Activated B cell treated with CpG ODN at 0.5 μM for 24 hours (primary cell): Measurements from ENCODE around the gene B4GALT4. TPM values are rescaled to one million over a fixed set of nuclear protein-coding genes. Genes with fewer than 3 reads are reported as not detected.
"Not testable (repeated sequence)": the region's sequence is repeated elsewhere in the genome, so short reads cannot be mapped to it uniquely, and the experiment has no call there.

Experiments used
- ATAC-seq: fragments of 200-7000 bp; cut with Tn5 transposase; one replicate; pipeline ENCODE4 v1.10.0; 2021; ENCODE audit warnings: low read depth, mild to moderate bottlenecking, moderate library complexity
- CTCF ChIA-PET: fragments of 350-600 bp; sonication (Branson Sonifier 250); formaldehyde crosslinking; loops from one replicate; lab custom pipeline; 2021; ENCODE audit warnings: antibody characterized with exemption; lab: Charles Lee
- POLR2A ChIA-PET: fragments of 350-600 bp; sonication (Branson Sonifier 250); formaldehyde crosslinking; loops from one replicate; lab custom pipeline; 2021; ENCODE audit warnings: antibody characterized with exemption; lab: Charles Lee
- DNase-seq: peaks from one replicate; pipeline ENCODE4 v3.0.0; 2022
- H3K27ac Mint-ChIP-seq: one replicate; pipeline ENCODE4 v1.8.0; 2020; ENCODE audit warnings: mixed read lengths
- H3K27me3 Mint-ChIP-seq: one replicate; pipeline ENCODE4 v1.8.0; 2021; ENCODE audit warnings: mixed read lengths
- H3K36me3 Mint-ChIP-seq: one replicate; pipeline ENCODE4 v1.8.0; 2021; ENCODE audit warnings: low read depth, mixed read lengths
- H3K4me1 Mint-ChIP-seq: one replicate; pipeline ENCODE4 v1.8.0; 2021; ENCODE audit warnings: mixed read lengths
- H3K4me3 Mint-ChIP-seq: one replicate; pipeline ENCODE4 v1.8.0; 2020; ENCODE audit warnings: mild to moderate bottlenecking, mixed read lengths
- H3K9me3 Mint-ChIP-seq: one replicate; pipeline ENCODE4 v1.8.0; 2020; ENCODE audit warnings: mixed read lengths
- CTCF ChIP-seq: fragments of 200-600 bp; IDR thresholded peaks from one replicate; pipeline ENCODE4 v1.8.0; 2022; ENCODE audit warnings: antibody characterized with exemption, mild to moderate bottlenecking
- intact Hi-C: fragments of 100-400 bp; cut with micrococcal nuclease; formaldehyde crosslinking; loops from one replicate; pipeline ENCODE4 v1.15.1; 2024
- total RNA-seq: library from RNA; stranded (reverse); gene quantifications from 2 replicates; pipeline ENCODE4 v1.2.3, GENCODE V29; 2022

Gene B4GALT4
- total RNA-seq, 1 donor from 2014 or later, result 18.0 TPM

DNA sequence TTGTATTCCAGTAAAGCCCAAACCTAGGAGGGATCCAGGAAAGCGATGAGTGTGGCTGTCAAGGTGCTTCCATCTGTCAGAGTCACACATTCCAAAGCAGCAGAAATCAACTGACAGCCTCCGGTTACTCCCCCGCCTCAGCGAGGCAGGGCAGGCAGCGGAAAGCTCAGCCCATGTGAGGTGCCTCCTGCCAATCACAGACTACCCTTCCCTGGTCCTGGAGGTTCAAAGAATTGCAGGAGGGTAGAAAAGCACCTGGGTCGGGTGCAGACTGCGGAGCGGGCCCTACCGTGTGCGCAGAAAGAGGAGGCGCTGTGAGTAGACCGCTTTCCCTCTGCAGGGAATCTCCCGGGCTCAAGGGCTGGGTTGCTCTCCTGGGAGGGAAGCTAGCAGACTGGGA lies 67.4 kb downstream of the B4GALT4 start, which contains the start of gene UPK1B:
Gene UPK1B (plus strand): TSS at position 274 of the 400 bp plus-strand sequence. CDS start 13,144 bp downstream, outside the sequence.
- POLR2A ChIA-PET, result no interaction called here
- Mint-ChIP-seq H3K36me3 (no peaks in the 10 kb centered on the region), H3K9me3 (no peaks in the 10 kb centered on the region), H3K4me3 (no peak within 1 kb of the TSS), H3K27ac (no peak within 1 kb of the TSS), H3K27me3 (peaks cover 7% of the 10 kb centered on the region), H3K4me1 (no peaks in the 10 kb centered on the region)
- ATAC-seq, result no peak
- TF ChIP-seq CTCF, result no peak
- CTCF ChIA-PET, result no interaction called here
- intact Hi-C loops, result no loop called here
- DNase-seq, result no peak

GRCh38 chr3:119170821-119171220 lies 69.9 kb downstream of the B4GALT4 start:
- intact Hi-C loops, result no loop called here
- Mint-ChIP-seq H3K36me3 (no peaks in the 10 kb centered on the region), H3K27me3 (peaks cover 4% of the 10 kb centered on the region), H3K9me3 (no peaks in the 10 kb centered on the region), H3K27ac (no peak overlapping the region), H3K4me1 (no peaks in the 10 kb centered on the region), H3K4me3 (no peak overlapping the region)
- ChIA-PET CTCF (no interaction called here), POLR2A (no interaction called here)
- no peak for ATAC-seq
- no peak for DNase-seq
- TF ChIP-seq CTCF, result no peak

DNA sequence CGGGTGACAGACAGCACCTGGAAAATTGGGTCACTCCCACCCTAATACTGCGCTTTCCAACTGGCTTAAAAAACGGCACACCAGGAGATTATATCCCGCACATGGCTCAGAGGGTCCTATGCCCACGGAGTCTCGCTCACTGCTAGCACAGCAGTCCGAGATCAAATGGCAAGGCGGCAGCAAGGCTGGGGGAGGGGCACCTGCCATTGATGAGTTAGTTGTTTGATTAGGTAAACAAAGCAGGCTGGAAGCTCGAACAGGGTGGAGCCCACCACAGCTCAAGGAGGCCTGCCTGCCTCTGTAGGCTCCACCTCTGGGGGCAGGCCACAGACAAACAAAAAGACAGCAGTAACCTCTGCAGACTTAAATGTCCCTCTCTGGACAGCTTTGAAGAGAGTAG lies 75.9 kb downstream of the B4GALT4 start:
- H3K9me3 Mint-ChIP-seq, H3K4me3 Mint-ChIP-seq, H3K4me1 Mint-ChIP-seq, CTCF ChIA-PET, POLR2A ChIA-PET, H3K27ac Mint-ChIP-seq, ATAC-seq, intact Hi-C loops, DNase-seq, H3K36me3 Mint-ChIP-seq: not testable (repeated sequence)
- H3K27me3 Mint-ChIP-seq, result peaks cover 20% of the 10 kb centered on the region

Other genes with a start within 250 kb of the B4GALT4 start
- not detected in 2 replicates for gene IGSF11, start 206.0 kb downstream of the B4GALT4 start, total RNA-seq
- gene TEX55, start 94.7 kb downstream of the B4GALT4 start, total RNA-seq, result not detected in 2 replicates
- not detected in 2 replicates for gene UPK1B, start 67.3 kb downstream of the B4GALT4 start, total RNA-seq
- gene ARHGAP31, start 53.5 kb upstream of the B4GALT4 start, total RNA-seq, result 23.7 and 26.0 TPM in 2 replicates
- gene TMEM39A, start 222.7 kb upstream of the B4GALT4 start, total RNA-seq, result 33.7 and 45.6 TPM in 2 replicates
- gene POGLUT1, start 228.1 kb upstream of the B4GALT4 start, total RNA-seq, result 32.1 and 35.8 TPM in 2 replicates